ENCODE results near the gene DMPK.
"Not testable (repeated sequence)": the region's sequence is repeated elsewhere in the genome, so short reads cannot be mapped to it uniquely, and the experiment has no call there.

The DMPK gene

GRCh38 chr19:45814851-45815480, 32.7 kb upstream of the DMPK start, which contains the start of gene RSPH6A:
Gene RSPH6A, minus strand, starts transcription at chr19:45815308. Its CDS starts 132 bp downstream, at chr19:45815176.
- DNase-seq: no peak

- no peak for DNase-seq
These were observed 32.0 kb upstream of the DMPK start for GRCh38 chr19:45814166-45814780.

- DNase-seq: no peak
These were observed 30.0 kb upstream of the DMPK start for GRCh38 chr19:45812297-45812696.

- DNase-seq: no peak
These were observed 27.4 kb upstream of the DMPK start for GRCh38 chr19:45809643-45810159.

GRCh38 chr19:45805719-45806118, 23.4 kb upstream of the DMPK start:
- DNase-seq: no peak

- DNase-seq: no peak
These were observed 22.6 kb upstream of the DMPK start for GRCh38 chr19:45804959-45805230.

- DNase-seq: no peak
These were observed 22.1 kb upstream of the DMPK start for GRCh38 chr19:45804140-45804958.

GRCh38 chr19:45801603-45802175, 19.4 kb upstream of the DMPK start:
- no peak for DNase-seq

GRCh38 chr19:45800070-45800553, 17.8 kb upstream of the DMPK start:
- no peak for DNase-seq

GRCh38 chr19:45799541-45799940, 17.3 kb upstream of the DMPK start:
- not testable (repeated sequence) for DNase-seq

- DNase-seq: peak; percentile 63
These were observed 16.8 kb upstream of the DMPK start for GRCh38 chr19:45798995-45799517.

- DNase-seq: no peak
These were observed 12.3 kb upstream of the DMPK start for GRCh38 chr19:45794627-45795026.

- no peak for DNase-seq
These were observed 11.6 kb upstream of the DMPK start for GRCh38 chr19:45793876-45794275.

- DNase-seq: no peak
These were observed 10.9 kb upstream of the DMPK start for GRCh38 chr19:45793178-45793564.

- DNase-seq: peak; percentile 97
These were observed 10.3 kb upstream of the DMPK start, which contains the start of gene DMWD for GRCh38 chr19:45792470-45793177. Gene DMWD, minus strand, starts transcription at chr19:45792845. Its CDS starts 89 bp downstream, at chr19:45792756.

- no peak for DNase-seq
These were observed 9.6 kb upstream of the DMPK start for GRCh38 chr19:45791744-45792469.

- DNase-seq: no peak
These were observed 8.7 kb upstream of the DMPK start for GRCh38 chr19:45790942-45791341.

GRCh38 chr19:45789035-45789786, 6.9 kb upstream of the DMPK start:
- no peak for DNase-seq

GRCh38 chr19:45786533-45786894, 4.2 kb upstream of the DMPK start:
- DNase-seq: no peak

- no peak for DNase-seq
These were observed 3.7 kb upstream of the DMPK start for GRCh38 chr19:45785781-45786532.

Measured in NCI-H1694 treated with DMSO at 0.1 percent for 48 hours (cell line).